C4-2B (cell line): ENCODE data around the gene NRP2.

Source experiments
- ZFX ChIP-seq: fragments of 450-650 bp; IDR thresholded peaks from 2 replicates; pipeline ENCODE4 v1.6.1; 2017
- TF ChIP-seq, protein P1 (sequence below): fragments of 450-650 bp; conservative IDR thresholded peaks from 2 replicates; pipeline ENCODE4 v1.5.1; 2017; ENCODE audit warnings: mild to moderate bottlenecking

- TF ChIP-seq, protein P1, sequence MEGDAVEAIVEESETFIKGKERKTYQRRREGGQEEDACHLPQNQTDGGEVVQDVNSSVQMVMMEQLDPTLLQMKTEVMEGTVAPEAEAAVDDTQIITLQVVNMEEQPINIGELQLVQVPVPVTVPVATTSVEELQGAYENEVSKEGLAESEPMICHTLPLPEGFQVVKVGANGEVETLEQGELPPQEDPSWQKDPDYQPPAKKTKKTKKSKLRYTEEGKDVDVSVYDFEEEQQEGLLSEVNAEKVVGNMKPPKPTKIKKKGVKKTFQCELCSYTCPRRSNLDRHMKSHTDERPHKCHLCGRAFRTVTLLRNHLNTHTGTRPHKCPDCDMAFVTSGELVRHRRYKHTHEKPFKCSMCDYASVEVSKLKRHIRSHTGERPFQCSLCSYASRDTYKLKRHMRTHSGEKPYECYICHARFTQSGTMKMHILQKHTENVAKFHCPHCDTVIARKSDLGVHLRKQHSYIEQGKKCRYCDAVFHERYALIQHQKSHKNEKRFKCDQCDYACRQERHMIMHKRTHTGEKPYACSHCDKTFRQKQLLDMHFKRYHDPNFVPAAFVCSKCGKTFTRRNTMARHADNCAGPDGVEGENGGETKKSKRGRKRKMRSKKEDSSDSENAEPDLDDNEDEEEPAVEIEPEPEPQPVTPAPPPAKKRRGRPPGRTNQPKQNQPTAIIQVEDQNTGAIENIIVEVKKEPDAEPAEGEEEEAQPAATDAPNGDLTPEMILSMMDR, result no peak
- TF ChIP-seq ZFX, result no peak
These were observed 121.2 kb downstream of the NRP2 start for GRCh38 chr2:205803500-205803899.
